HG03378 (cell line): Measurements from ENCODE around the gene CLCF1.

ENCODE experiments used
- ATAC-seq: cut with Tn5 transposase; IDR thresholded peaks from one replicate; pipeline ENCODE4 v1.9.1; 2021; ENCODE audit warnings: mild to moderate bottlenecking, moderate library complexity; ENCODE audit not compliant: unreplicated experiment

Gene CLCF1

GRCh38 chr11:67372993-67373647 is at the start of gene CLCF1:
TSS of gene CLCF1 (minus strand) at chr11:67373598. CDS start at chr11:67373539, 59 bp downstream.
- no peak for ATAC-seq

DNA sequence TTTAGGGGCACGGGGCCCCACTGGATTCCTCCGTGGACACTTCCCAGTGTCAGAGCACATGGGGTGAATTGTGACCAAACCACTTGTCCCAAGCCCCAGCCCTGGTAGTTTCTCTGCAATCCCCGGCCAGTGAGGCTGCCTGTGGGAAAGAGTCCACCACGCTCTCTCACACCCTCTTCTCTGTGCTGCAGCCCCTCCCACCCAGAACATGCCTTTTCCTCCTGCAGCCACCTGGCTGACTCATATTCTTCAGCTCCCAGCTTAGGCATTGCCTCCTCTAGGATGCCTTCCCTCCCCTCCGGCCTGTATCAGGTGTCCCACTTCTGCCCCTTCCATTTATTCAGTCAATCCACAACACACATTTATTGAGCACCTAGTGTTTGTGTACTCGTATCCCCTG is 49.5 kb upstream of the CLCF1 start:
- no peak for ATAC-seq

DNA sequence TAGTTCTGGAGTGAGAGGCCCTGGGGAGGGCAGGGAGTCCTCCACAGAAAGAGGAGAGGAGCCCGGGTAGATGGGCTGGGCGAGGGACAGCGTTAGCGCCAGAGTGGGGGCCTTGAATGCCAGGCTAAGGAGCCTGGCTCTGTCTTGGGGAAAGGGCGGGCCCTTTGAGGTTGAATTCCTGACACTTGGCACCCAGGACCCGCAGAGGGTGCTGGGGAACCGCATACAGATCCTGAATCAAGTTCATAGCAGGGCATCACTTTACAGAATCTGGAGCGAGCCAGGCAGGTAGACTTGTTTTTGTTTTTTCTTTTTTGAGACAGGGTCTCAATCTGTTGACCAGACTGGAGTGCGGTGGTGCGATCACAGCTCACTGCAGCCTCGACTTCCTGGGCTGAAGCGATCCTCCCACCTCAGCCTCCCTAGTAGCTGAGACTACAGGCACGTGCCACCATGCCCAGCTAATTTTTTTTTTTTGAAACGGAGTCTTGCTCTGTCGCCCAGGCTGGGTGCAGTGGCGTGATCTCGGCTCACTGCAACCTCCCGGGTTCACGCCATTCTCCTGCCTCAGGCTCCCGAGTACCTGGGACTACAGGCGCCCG is 48.1 kb upstream of the CLCF1 start:
- no peak for ATAC-seq

DNA sequence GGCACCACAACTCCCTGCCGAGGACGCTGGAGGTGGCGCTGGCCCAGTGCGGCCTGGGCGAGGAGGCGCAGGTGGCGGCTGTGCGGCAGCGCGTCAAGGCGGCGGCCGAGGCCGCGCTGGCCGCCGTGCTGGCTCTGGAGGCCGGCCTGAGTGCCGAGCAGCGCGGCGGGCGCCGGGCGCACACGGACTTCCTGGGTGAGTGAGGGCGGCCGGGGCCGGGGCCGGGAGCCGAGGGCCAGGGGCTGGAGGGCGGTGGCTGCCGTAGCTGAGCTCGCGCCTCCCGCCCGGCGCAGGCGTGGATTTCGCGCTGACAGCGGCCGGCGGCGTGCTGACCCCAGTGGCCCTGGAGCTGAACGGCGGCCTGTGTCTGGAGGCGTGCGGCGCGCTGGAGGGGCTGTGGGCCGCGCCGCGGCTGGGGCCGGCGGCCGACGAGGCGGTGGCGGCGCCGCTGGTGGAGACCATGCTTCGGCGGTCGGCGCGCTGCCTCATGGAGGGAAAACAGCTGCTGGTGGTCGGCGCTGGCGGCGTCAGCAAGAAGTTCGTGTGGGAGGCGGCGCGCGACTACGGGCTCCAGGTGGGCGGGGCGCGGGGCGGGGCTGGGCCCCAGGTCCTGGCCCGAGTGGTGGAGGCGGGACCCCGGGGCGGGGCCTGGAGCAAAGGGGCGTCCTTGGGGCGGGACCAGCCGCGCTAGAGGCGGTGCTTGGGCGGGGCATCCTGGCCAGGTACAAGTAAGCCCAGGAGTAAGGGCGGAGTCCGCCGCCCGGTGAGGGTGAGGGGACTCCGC is 47.4 kb upstream of the CLCF1 start:
- no peak for ATAC-seq

DNA sequence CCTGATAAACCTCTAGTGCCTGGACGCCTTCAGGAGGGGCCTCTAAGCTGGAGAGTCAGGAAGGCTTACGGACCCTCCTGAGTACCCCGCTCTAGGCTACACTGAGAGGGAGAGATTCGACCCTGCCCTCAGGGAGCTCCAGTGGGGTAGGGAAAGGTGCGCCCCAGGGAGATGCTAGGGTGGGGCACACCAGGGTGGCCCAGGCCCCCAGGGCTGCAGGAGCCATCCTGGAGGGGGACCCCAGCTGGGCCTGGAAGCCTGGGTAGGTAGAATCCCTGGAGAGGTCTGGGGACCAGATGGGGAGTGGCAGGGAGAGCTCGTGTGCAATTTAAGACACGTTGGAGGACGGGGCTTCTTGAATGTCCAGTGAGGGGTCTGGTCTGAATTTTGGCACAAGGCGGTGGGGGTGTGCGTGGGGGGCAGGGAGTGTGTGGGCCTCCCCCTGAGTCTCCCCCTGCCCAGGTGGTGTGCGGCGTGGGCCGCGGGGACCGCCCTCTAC is 46.8 kb upstream of the CLCF1 start:
- no peak for ATAC-seq

GRCh38 chr11:67419325-67420049 is 46.1 kb upstream of the CLCF1 start:
- ATAC-seq = no peak

DNA sequence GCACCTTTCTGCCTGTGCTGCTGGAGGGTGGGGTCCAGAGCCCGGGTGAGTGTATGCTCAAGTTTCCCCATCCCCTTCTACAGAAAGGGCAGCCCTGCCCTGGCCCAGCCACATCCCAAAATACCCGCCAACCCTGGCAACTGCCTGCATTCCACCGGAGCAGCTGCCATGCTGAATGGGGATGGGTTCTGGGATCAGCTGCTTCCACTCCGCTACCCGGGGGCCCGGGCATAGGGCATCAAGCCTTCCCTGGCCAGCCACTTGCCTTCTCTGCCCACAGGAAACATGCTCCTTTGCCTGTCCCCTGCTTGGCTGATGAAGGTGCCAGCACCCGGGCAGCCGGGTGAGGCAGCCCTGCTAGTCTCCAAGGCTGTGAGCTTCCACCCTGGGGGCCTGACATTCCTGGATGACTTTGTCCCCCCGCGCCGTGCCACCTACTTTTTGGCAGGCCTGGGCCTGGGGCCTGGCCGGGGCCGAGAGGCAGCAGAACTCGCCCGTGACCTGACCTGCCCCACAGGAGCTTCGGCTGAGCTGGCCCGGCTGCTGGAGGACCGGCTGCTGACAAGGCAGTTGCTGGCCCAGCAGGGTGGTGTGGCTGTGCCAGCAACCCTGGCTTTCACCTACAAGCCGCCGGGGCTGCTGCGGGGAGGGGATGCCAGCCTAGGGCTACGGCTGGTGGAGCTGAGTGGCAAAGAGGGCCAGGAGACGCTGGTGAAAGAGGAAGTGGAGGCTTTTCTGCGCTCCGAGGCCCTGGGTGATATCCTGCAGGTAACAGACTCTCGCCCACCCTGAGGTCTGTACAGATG is 45.3 kb upstream of the CLCF1 start:
- ATAC-seq = no peak

GRCh38 chr11:67417425-67417824 is 44.0 kb upstream of the CLCF1 start:
- ATAC-seq = no peak

GRCh38 chr11:67416416-67417335 is 43.3 kb upstream of the CLCF1 start:
- no peak for ATAC-seq

- no peak for ATAC-seq
Measured at GRCh38 chr11:67415501-67416304, 42.3 kb upstream of the CLCF1 start, which contains the start of gene CARNS1. TSS of gene CARNS1 (plus strand) at chr11:67415678. CDS start at chr11:67416200, 522 bp downstream.

GRCh38 chr11:67413266-67413849 is 40.0 kb upstream of the CLCF1 start:
- ATAC-seq = no peak

DNA sequence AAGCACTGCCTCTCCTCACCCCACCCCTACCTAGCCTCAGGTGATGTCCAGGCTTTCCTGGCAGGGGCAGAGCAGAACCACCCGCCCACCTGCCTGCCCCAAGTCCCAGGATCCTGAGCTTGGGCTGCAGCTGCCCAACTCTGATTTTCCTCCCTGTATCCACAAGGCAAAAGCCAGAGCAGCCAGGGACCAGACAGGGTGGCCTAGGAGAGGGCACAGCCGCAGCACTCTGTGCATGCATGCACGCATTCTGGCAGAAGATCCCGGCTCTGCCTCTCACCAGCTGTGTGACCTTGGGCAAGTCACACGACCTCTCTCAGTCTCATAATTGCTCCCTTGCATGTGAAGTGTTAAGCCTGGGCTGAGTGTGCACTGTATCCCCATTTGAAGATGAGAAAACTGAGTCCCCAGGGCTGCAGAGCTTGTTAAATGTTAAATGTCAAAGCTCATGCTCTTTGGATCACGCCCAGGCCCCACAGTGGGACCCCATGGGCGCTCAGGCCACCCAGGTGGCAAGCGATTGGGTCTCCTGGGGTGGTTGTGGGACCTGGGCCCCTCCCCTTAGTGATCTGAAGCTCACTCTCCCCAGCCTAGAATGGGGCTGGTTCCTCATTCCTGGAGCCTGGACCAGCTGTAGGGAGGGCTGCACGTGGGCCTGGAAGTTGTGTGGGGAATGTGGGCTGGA is 39.2 kb upstream of the CLCF1 start:
- ATAC-seq = no peak

DNA sequence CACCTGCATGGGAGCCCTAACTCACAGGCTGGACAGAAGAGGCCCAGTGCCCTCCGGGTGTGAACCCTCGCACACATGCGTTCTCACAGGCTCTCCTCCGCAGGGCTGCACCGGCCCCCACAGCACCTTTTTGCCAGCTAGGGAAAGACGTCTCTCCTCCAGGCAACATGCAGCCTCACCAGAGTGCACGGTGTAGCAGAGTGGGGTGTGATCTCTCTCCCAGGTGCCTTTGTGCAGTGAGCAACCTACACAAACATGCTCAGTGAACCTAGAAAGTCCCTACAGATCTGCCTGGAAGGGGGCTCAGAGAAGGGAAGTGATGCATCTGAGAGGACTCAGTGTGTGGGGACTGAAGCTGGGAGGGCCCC is 38.4 kb upstream of the CLCF1 start:
- ATAC-seq = no peak

- ATAC-seq = no peak
Measured at GRCh38 chr11:67410984-67411784, 37.8 kb upstream of the CLCF1 start.

GRCh38 chr11:67410369-67410831 is 37.0 kb upstream of the CLCF1 start:
- ATAC-seq = no peak

GRCh38 chr11:67409781-67410368 is 36.5 kb upstream of the CLCF1 start:
- no peak for ATAC-seq
